MM.1S (cell line): ENCODE results near the gene CCBE1.
"Not testable (repeated sequence)": the region's sequence is repeated elsewhere in the genome, so short reads cannot be mapped to it uniquely, and the experiment has no call there.

Experiments
- CTCF ChIP-seq: fragments of 300-600 bp; sonication (generic); IDR thresholded peaks from 2 replicates; pipeline ENCODE4 v1.5.1; 2016; ENCODE audit warnings: antibody characterized with exemption, low read length, mixed read lengths
- EZH2phosphoT487 ChIP-seq: fragments of 300-600 bp; sonication (generic); IDR thresholded peaks from 2 replicates; pipeline ENCODE4 v1.6.1; 2018; ENCODE audit warnings: antibody characterized with exemption, low read length

GRCh38 chr18:59737335-59737734, 40.1 kb upstream of the CCBE1 start:
- TF ChIP-seq EZH2phosphoT487, CTCF: not testable (repeated sequence)
